ENCODE measurements around the gene TLE4.

DNA sequence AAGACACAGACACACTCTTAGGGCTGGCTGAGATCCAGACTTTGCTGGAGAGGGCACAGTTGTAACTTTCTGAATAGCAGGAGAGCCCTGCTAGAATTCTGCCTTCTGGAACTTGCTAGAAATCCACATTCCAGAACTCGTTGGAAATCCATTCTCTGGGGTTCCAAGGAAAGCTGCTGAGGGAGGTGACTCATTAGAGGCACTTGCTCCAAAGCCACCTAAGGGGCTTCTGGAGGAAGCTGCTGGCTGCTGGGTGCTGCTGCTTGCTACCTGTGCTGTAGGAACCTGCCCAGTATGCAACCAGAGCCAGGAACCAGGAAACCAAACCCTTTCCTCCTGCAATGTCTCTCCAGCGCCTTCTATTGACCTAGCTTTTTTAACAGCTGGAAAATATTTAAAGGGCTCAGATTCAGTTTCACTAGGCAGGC is 4.1 kb upstream of the TLE4 start:
- TF ChIP-seq POLR2A (IDR thresholded peaks at IDR 0.05; ENCODE audit: low read depth, low read length) (no peak), TAF1 (IDR thresholded peaks at IDR 0.05; ENCODE audit: borderline replicate concordance, low read depth, low read length) (no peak), POLR2AphosphoS5 (IDR thresholded peaks at IDR 0.05; ENCODE audit: low read depth, low read length) (no peak)
